ENCODE results near the gene SLC25A21.

Gene SLC25A21

GRCh38 chr14:36647824-36648753 lies 524.3 kb downstream of the SLC25A21 start:
- no peaks in the 10 kb centered on the region for H3K36me3 Mint-ChIP-seq
- H3K27ac Mint-ChIP-seq = no peak overlapping the region
- no peak overlapping the region for H3K4me3 Mint-ChIP-seq
- no peak for ATAC-seq
- H3K9me3 Mint-ChIP-seq = no peaks in the 10 kb centered on the region
- H3K4me1 Mint-ChIP-seq = no peaks in the 10 kb centered on the region
- peaks cover 49% of the 10 kb centered on the region for H3K27me3 Mint-ChIP-seq

DNA sequence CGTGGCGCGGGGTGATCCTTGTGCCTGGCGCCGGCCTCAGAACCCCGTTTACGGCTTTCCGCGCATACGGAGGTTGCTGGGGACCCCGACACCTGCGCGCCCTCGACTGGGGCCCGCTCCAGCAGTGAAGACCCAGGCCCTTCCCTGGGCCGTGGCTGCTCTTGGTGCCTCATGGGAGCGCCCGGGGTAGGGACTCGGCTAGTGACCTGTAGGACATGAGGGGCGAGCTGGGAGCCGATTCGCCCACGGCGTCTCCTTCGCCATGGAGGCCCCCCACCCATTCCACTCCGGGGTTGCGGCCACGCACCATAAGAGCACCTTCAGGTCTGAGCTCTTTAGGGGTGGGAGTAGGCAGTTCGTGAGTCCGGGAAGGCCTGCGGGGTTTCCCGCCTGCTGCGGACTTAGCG lies 525.0 kb downstream of the SLC25A21 start:
- Mint-ChIP-seq H3K36me3 (no peaks in the 10 kb centered on the region), H3K4me3 (no peak overlapping the region), H3K4me1 (no peaks in the 10 kb centered on the region), H3K27ac (no peak overlapping the region), H3K9me3 (no peaks in the 10 kb centered on the region), H3K27me3 (peaks cover 48% of the 10 kb centered on the region)
- no peak for ATAC-seq

DNA sequence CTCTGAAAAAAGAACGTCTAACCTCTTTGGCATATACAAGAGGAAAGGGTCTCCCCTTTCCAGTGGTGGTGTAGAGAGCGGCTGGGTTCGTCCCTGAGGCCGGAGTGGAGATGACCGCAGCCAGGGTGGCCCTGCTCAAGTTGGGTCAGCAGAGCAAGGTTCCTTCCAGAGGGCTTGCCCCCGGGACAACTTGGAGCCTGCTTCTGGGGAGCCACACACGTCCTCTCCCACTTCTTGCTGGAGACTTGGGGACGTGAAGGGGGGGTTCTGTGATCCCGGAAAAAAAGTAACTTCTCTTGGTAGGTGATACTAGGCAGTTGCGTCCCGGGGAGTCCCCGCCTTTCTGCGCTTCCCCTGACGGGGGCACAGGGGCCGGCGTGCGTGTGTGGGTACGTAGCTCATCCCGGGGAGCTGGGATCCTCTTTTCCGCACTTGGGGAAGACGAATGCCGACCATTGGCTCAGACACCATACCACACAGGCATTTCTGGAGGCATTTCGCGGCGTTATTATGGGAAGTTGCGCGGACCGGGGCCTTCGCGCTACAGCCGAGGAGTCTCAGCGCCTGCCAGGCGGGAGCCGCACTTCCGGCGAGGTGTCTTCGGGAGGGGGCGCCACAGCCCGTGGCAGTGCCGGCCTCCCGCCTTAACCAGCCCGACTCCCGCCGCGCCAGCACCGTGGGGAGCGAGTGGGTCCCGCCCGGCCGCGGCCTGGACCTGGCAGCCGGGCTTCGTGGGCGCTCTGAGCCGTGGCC lies 525.6 kb downstream of the SLC25A21 start:
- Mint-ChIP-seq H3K27me3 (peaks cover 48% of the 10 kb centered on the region), H3K4me3 (no peak overlapping the region), H3K9me3 (no peaks in the 10 kb centered on the region), H3K36me3 (no peaks in the 10 kb centered on the region), H3K4me1 (no peaks in the 10 kb centered on the region), H3K27ac (no peak overlapping the region)
- ATAC-seq = no peak

- Mint-ChIP-seq H3K36me3 (no peaks in the 10 kb centered on the region), H3K27me3 (no peaks in the 10 kb centered on the region), H3K4me1 (no peaks in the 10 kb centered on the region), H3K27ac (no peak overlapping the region), H3K4me3 (no peak overlapping the region), H3K9me3 (no peaks in the 10 kb centered on the region)
- ATAC-seq = no peak
Observed at GRCh38 chr14:36633580-36633979, 538.8 kb downstream of the SLC25A21 start.

Data from stimulated activated memory B cell treated with anti-CD40 and anti-IgM and Interleukin-4, amounts not matched to agents 10 μg/mL and 1 μg/mL and 100 μg/mL, for 72 hours (primary cell).